GM12878 (cell line): ENCODE data around the gene IGFALS. TPM values are rescaled to one million over a fixed set of nuclear protein-coding genes. Genes with fewer than 3 reads are reported as not detected.

Experiments
- ATAC-seq: fragments of 200-7000 bp; cut with Tn5 transposase; 3 replicates; pipeline ENCODE4 v1.9.1; 2020; ENCODE audit warnings: mild to moderate bottlenecking, moderate library complexity
- BruUV-seq: library from RNA; stranded (reverse); fragments of 400-500 nt; replicated peaks from 2 replicates; lab custom pipeline; 2021; lab: Mats Ljungman, UMichigan
- CTCF ChIA-PET: fragments of 300-600 bp; sonication (Branson Sonifier 250); formaldehyde crosslinking; extraction: SDS; loops from one replicate; lab custom pipeline; 2021; ENCODE audit warnings: inconsistent platforms; lab: Yijun Ruan, JAX
- POLR2A ChIA-PET: fragments of 350-600 bp; formaldehyde crosslinking; extraction: SDS; loops from one replicate; lab custom pipeline; 2021; ENCODE audit warnings: inconsistent platforms; lab: Charles Lee
- RAD21 ChIA-PET: fragments of 300-600 bp; sonication (Branson Sonifier 250); formaldehyde crosslinking; loops from one replicate; lab custom pipeline; 2023; ENCODE audit warnings: antibody characterized with exemption; ENCODE audit not compliant: unreplicated experiment; lab: Charles Lee
- SMC1A ChIA-PET: fragments of 300-600 bp; sonication (Branson Sonifier 250); formaldehyde crosslinking; loops from one replicate; lab custom pipeline; 2023; ENCODE audit not compliant: unreplicated experiment, uncharacterized antibody; lab: Charles Lee
- DNase-seq: peaks from one replicate; pipeline ENCODE4 v3.0.0-alpha.2; 2011; ENCODE audit warnings: low read depth, low spot score
- FAIRE-seq: peaks from 3 replicates; lab custom pipeline; 2011; peaks lifted over from hg19 to GRCh38; lab: Jason Lieb, UNC
- H2AFZ ChIP-seq: 2 replicates; pipeline ENCODE4 v1.6.0; 2011; ENCODE audit warnings: low read depth, low read length, control low read depth; ENCODE audit not compliant: control insufficient read depth
- H3K27ac ChIP-seq: 2 replicates; pipeline ENCODE4 v1.5.1; 2011; ENCODE audit warnings: control low read depth; ENCODE audit not compliant: control insufficient read depth, insufficient read depth
- H3K27me3 ChIP-seq, 2 experiments: replicated peaks in 1 of 2; 2 replicates each; pipeline versions ENCODE4 v1.6.0 to v1.6.1; 2011; ENCODE audit warnings: low read length in 1 of 2; ENCODE audit not compliant: control insufficient read depth in 2 of 2, insufficient read depth in 2 of 2
- H3K36me3 ChIP-seq, 2 experiments: 2 replicates each; pipeline ENCODE4 v1.5.1; 2011; ENCODE audit warnings: low read length in 1 of 2; ENCODE audit not compliant: control insufficient read depth in 2 of 2, insufficient read depth in 2 of 2
- H3K4me1 ChIP-seq: 2 replicates; pipeline ENCODE4 v1.6.1; 2011; ENCODE audit warnings: mild to moderate bottlenecking, low read length, moderate library complexity, mixed read lengths; ENCODE audit not compliant: control insufficient read depth, insufficient read depth
- H3K4me2 ChIP-seq: 2 replicates; pipeline ENCODE4 v1.6.0; 2011; ENCODE audit warnings: control low read depth; ENCODE audit not compliant: control insufficient read depth, insufficient read depth
- H3K4me3 ChIP-seq: fragments of 200-600 bp; sonication (generic); 2 replicates; pipeline ENCODE4 v1.5.1; 2016
- H3K79me2 ChIP-seq: 2 replicates; pipeline ENCODE4 v1.6.0; 2011; ENCODE audit warnings: low read length; ENCODE audit not compliant: control insufficient read depth, insufficient read depth
- H3K9ac ChIP-seq: 2 replicates; pipeline ENCODE4 v1.8.0; 2011; ENCODE audit warnings: low read length, control low read depth, mixed read lengths; ENCODE audit not compliant: control insufficient read depth, insufficient read depth
- H3K9me3 ChIP-seq: replicated peaks from 3 replicates; pipeline ENCODE4 v1.5.1; 2011; ENCODE audit warnings: mild to moderate bottlenecking, low read length; ENCODE audit not compliant: control insufficient read depth, insufficient read depth
- H4K20me1 ChIP-seq: 2 replicates; pipeline ENCODE4 v1.6.0; 2011; ENCODE audit not compliant: control insufficient read depth, insufficient read depth
- BMI1 ChIP-seq: fragments of 450-650 bp; IDR thresholded peaks from 2 replicates; pipeline ENCODE4 v1.6.1; 2016; ENCODE audit warnings: mild to moderate bottlenecking, moderate library complexity, borderline replicate concordance
- BRCA1 ChIP-seq: IDR thresholded peaks from 2 replicates; pipeline ENCODE4 v1.6.1; 2011; ENCODE audit warnings: low read depth, low read length, improper control_type of control experiment
- E4F1 ChIP-seq: fragments of 450-650 bp; IDR thresholded peaks from 2 replicates; pipeline ENCODE4 v1.6.1; 2018; ENCODE audit warnings: borderline replicate concordance, mild to moderate bottlenecking; ENCODE audit not compliant: partially characterized antibody
- ESRRA ChIP-seq: IDR thresholded peaks from 2 replicates; pipeline ENCODE4 v1.6.1; 2012; ENCODE audit warnings: mild to moderate bottlenecking, low read length, improper control_type of control experiment
- ETV6 ChIP-seq, 2 experiments: fragments of 450-650 bp in 1 of 2; IDR thresholded peaks in 1 of 2; conservative IDR thresholded peaks in 1 of 2; 2 replicates each; pipeline ENCODE4 v1.6.1; 2014; ENCODE audit warnings: antibody characterized with exemption in 1 of 2, borderline replicate concordance in 1 of 2, low read depth in 1 of 2, mild to moderate bottlenecking in 1 of 2, moderate library complexity in 1 of 2
- FOXK2 ChIP-seq: fragments of 450-650 bp; IDR thresholded peaks from 2 replicates; pipeline ENCODE4 v1.6.1; 2017; ENCODE audit warnings: mild to moderate bottlenecking, moderate library complexity
- MYC ChIP-seq: IDR thresholded peaks from 2 replicates; pipeline ENCODE4 v1.6.1; 2011; ENCODE audit warnings: mild to moderate bottlenecking, low read length, moderate library complexity, inconsistent platforms; ENCODE audit not compliant: insufficient read depth, insufficient replicate concordance, insufficient read length, severe bottlenecking
- NBN ChIP-seq: fragments of 450-650 bp; IDR thresholded peaks from 2 replicates; pipeline ENCODE4 v1.6.1; 2016
- RAD21 ChIP-seq: IDR thresholded peaks from 2 replicates; pipeline ENCODE4 v1.6.1; 2011; ENCODE audit warnings: mild to moderate bottlenecking, low read depth, low read length, moderate library complexity; ENCODE audit not compliant: insufficient read depth
- SMC3 ChIP-seq: IDR thresholded peaks from 2 replicates; pipeline ENCODE4 v1.6.1; 2011; ENCODE audit warnings: low read length, improper control_type of control experiment, borderline replicate concordance
- SUZ12 ChIP-seq: fragments of 200-600 bp; sonication (generic); IDR thresholded peaks from one replicate; pipeline ENCODE4 v1.6.1; 2018; ENCODE audit warnings: antibody characterized with exemption, mild to moderate bottlenecking; ENCODE audit not compliant: unreplicated experiment
- ZBED1 ChIP-seq: IDR thresholded peaks from 2 replicates; pipeline ENCODE4 v1.6.1; 2016; ENCODE audit warnings: borderline replicate concordance
- WGBS: methylation state at CpG from one replicate; pipeline ENCODE4 v1.1.6; 2016; ENCODE audit warnings: low lambda C conversion rate; ENCODE audit not compliant: insufficient replicate concordance, insufficient coverage; ENCODE audit errors: missing lambda C conversion rate; 5-methylcytosine and 5-hydroxymethylcytosine counted together
- in situ Hi-C: fragments of 300-500 bp; cut with MboI; formaldehyde crosslinking; loops from 9 replicates; pipeline ENCODE4 v1.14.3; 2018; ENCODE audit warnings: mixed read lengths
- intact Hi-C: fragments of 100-400 bp; cut with micrococcal nuclease; formaldehyde crosslinking; loops from one replicate; pipeline ENCODE4 v1.14.2; 2022; ENCODE audit not compliant: unreplicated experiment
- polyA plus RNA-seq, 11 experiments: library from polyadenylated mRNA; depleted of rRNA in 4 of 11; unstranded in 6 of 11; stranded (reverse) in 5 of 11; fragments of >200 nt; fragmentation: Nextera tagmentation in 4 of 11; fragmentation: Illumina TruSeq in 1 of 11; extraction: Ambion mirVana in 4 of 11; extraction: Trizol in 1 of 11; gene quantifications; 1 replicate in 1 of 11; 2 replicates in 10 of 11; pipeline versions ENCODE4 v1.2.1 to v1.2.3, GENCODE V29; 2011 to 2016; ENCODE audit warnings: inconsistent platforms in 2 of 11, missing spikeins in 2 of 11, low read depth in 1 of 11
- total RNA-seq, 4 experiments: library from RNA; depleted of rRNA in 3 of 4; stranded (reverse); fragments of >200 nt in 3 of 4; fragmentation: Illumina TruSeq in 1 of 4; extraction: Trizol in 1 of 4; gene quantifications; 2 replicates each; pipeline versions ENCODE4 v1.2.1 to v1.2.3, GENCODE V29; 2013 to 2021
- TF ChIP-seq, protein P1 (sequence below): IDR thresholded peaks from 2 replicates; pipeline ENCODE4 v1.6.1; 2011; ENCODE audit warnings: borderline replicate concordance, low read depth, mild to moderate bottlenecking, moderate library complexity, low read length; ENCODE audit not compliant: insufficient read depth, poor library complexity, severe bottlenecking
- TF ChIP-seq, protein P2 (sequence below): fragments of 450-650 bp; IDR thresholded peaks from 2 replicates; pipeline ENCODE4 v1.6.1; 2018; ENCODE audit warnings: mild to moderate bottlenecking, low read depth, moderate library complexity; ENCODE audit not compliant: partially characterized antibody

IGFALS gene
- total and polyA plus RNA-seq, 10 of the 15 experiments (the other 5 are each of a cell fraction or from before 2014, with no cell fraction given) = 0.04 to 0.11 TPM; not detected in 8

GRCh38 chr16:1794221-1794871 is 841 bp upstream of the IGFALS start:
- no peaks in the 10 kb centered on the region for H3K79me2 ChIP-seq
- POLR2A ChIA-PET = no interaction called here
- SMC1A ChIA-PET = no interaction called here
- H3K9me3 ChIP-seq = no peaks in the 10 kb centered on the region; the same call in 2 of the 3 replicates
- CTCF ChIA-PET = no interaction called here
- in situ Hi-C loops = no loop called here
- no peak overlapping the region for H2AFZ ChIP-seq
- H3K4me1 ChIP-seq = no peaks in the 10 kb centered on the region
- H3K4me3 ChIP-seq = no peak overlapping the region
- no peak overlapping the region for H3K4me2 ChIP-seq
- FAIRE-seq (no peak), ATAC-seq (no peak), DNase-seq (no peak)
- H3K27me3 ChIP-seq = no peaks in the 10 kb centered on the region
- H3K27ac ChIP-seq = no peak overlapping the region
- H4K20me1 ChIP-seq = no peaks in the 10 kb centered on the region
- TF ChIP-seq BRCA1 (no peak), BMI1 (no peak), MYC (no peak), ZBED1 (no peak), SUZ12 (no peak), SMC3 (no peak), FOXK2 (no peak), NBN (no peak), ESRRA (no peak), E4F1 (no peak), ETV6 (conservative IDR thresholded peaks at IDR 0.05 in 1 of 2, IDR thresholded peaks at IDR 0.05 in 1 of 2; ENCODE audit: borderline replicate concordance in 1 of 2, low read depth in 1 of 2) (no peak), RAD21 (no peak)
- TF ChIP-seq, protein P1, sequence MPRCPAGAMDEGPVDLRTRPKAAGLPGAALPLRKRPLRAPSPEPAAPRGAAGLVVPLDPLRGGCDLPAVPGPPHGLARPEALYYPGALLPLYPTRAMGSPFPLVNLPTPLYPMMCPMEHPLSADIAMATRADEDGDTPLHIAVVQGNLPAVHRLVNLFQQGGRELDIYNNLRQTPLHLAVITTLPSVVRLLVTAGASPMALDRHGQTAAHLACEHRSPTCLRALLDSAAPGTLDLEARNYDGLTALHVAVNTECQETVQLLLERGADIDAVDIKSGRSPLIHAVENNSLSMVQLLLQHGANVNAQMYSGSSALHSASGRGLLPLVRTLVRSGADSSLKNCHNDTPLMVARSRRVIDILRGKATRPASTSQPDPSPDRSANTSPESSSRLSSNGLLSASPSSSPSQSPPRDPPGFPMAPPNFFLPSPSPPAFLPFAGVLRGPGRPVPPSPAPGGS = no peak
- TF ChIP-seq, protein P2, sequence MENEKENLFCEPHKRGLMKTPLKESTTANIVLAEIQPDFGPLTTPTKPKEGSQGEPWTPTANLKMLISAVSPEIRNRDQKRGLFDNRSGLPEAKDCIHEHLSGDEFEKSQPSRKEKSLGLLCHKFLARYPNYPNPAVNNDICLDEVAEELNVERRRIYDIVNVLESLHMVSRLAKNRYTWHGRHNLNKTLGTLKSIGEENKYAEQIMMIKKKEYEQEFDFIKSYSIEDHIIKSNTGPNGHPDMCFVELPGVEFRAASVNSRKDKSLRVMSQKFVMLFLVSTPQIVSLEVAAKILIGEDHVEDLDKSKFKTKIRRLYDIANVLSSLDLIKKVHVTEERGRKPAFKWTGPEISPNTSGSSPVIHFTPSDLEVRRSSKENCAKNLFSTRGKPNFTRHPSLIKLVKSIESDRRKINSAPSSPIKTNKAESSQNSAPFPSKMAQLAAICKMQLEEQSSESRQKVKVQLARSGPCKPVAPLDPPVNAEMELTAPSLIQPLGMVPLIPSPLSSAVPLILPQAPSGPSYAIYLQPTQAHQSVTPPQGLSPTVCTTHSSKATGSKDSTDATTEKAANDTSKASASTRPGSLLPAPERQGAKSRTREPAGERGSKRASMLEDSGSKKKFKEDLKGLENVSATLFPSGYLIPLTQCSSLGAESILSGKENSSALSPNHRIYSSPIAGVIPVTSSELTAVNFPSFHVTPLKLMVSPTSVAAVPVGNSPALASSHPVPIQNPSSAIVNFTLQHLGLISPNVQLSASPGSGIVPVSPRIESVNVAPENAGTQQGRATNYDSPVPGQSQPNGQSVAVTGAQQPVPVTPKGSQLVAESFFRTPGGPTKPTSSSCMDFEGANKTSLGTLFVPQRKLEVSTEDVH = no peak
- TF ChIP-seq, all 136 proteins: peak for 0
- intact Hi-C loops = no loop called here
- peaks cover 0 to 7% of the 10 kb centered on the region in 2 experiments; a peak in 2 of 4 replicates for H3K36me3 ChIP-seq
- no peak overlapping the region for H3K9ac ChIP-seq
- RAD21 ChIA-PET = no interaction called here
- 72% methylated on average over 16 of the region's 18 CpGs for WGBS
- no TSS peak for BruUV-seq
